AG10803 (cell line): Measurements from ENCODE around the gene SLC47A1.
A peak's percentile ranks its signal among the peaks of the same experiment; 100 is the strongest.

Experiments used
- DNase-seq: peaks from one replicate; pipeline ENCODE4 v3.0.0; 2010; ENCODE audit warnings: low read depth
- H3K4me3 ChIP-seq: 2 replicates; pipeline ENCODE4 v1.5.1; 2011; ENCODE audit warnings: mild to moderate bottlenecking, low read length, control low read depth
- CTCF ChIP-seq: conservative IDR thresholded peaks from 2 replicates; pipeline ENCODE4 v1.5.1; 2011; ENCODE audit warnings: mild to moderate bottlenecking, low read length, control low read depth, inconsistent platforms

Gene SLC47A1

DNA sequence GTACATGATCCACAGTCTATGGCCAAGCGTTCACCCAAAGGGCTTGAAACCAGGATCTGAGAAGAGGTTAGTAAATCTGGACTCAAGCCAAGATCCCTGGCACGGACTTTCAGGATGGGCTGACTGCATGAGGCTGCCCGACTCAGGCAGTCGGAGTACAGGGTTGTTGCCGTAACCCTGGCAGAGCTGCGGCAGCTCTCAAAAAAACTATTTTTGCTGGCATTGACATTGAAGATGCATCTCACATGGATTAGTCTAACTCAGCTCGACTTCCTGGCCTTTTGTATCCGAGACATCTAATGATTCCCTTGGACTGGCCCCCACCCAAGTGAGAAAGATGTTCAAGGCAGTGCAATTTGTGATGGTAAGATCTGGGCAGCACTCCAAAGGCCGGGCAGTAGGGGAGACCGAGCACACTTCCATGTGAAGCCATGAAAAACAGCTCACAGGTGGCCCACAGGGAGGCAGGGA lies 6.2 kb downstream of the SLC47A1 start:
- no peak for TF ChIP-seq CTCF
- H3K4me3 ChIP-seq = no peak overlapping the region
- DNase-seq = no peak

- no peak for DNase-seq
- H3K4me3 ChIP-seq = no peak overlapping the region
- no peak for TF ChIP-seq CTCF
Observed at GRCh38 chr17:19540706-19541370, 7.2 kb downstream of the SLC47A1 start.

GRCh38 chr17:19541445-19541844 lies 7.8 kb downstream of the SLC47A1 start:
- no peak for TF ChIP-seq CTCF
- H3K4me3 ChIP-seq = no peak overlapping the region
- DNase-seq = no peak

- H3K4me3 ChIP-seq = no peak overlapping the region
- no peak for DNase-seq
- TF ChIP-seq CTCF = no peak
Observed at GRCh38 chr17:19542247-19542646, 8.6 kb downstream of the SLC47A1 start.

DNA sequence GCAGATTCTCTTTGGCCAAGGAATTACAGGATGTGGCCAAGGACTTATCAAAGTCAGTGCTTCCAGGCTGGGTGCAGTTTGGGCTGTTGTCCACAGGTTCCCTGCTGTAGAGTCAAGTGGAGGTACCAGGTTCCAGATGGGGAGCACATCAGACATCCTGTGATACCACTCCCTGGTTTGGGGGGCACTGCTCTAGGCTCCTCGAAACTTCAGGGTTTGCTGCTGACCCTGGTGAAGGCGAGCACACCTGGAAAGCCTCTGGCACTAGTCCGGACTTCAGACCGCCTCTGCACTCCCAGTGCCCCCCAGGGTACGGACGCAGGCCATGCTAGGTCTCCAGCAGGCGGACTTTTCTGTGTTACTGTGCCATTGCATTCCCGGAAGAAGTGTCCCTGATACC lies 10.7 kb downstream of the SLC47A1 start:
- H3K4me3 ChIP-seq = no peak overlapping the region
- no peak for DNase-seq
- no peak for TF ChIP-seq CTCF

- no peak for DNase-seq
- peak; percentile 25; the same call in 1 of the 2 replicates for TF ChIP-seq CTCF
- H3K4me3 ChIP-seq = no peak overlapping the region
Observed at GRCh38 chr17:19546289-19547065, 12.8 kb downstream of the SLC47A1 start.
